H9 (cell line): ENCODE measurements around the gene SEMA4D. TPM values are rescaled to one million over a fixed set of nuclear protein-coding genes. Genes with fewer than 3 reads are reported as not detected.

ENCODE experiments used
- DNase-seq: peaks from one replicate; pipeline ENCODE4 v3.0.0-alpha.2; 2017
- H2AFZ ChIP-seq: one replicate; pipeline ENCODE4 v1.6.1; 2013; ENCODE audit warnings: mild to moderate bottlenecking, low read length, control low read depth, moderate library complexity
- H2AK5ac ChIP-seq: 2 replicates; pipeline ENCODE4 v1.6.1; 2013; ENCODE audit warnings: low read length, control low read depth, mixed read lengths; ENCODE audit not compliant: insufficient read length
- H2BK120ac ChIP-seq: one replicate; pipeline ENCODE4 v1.6.1; 2013; ENCODE audit warnings: low read depth, mild to moderate bottlenecking, low read length, control low read depth, inconsistent platforms; ENCODE audit not compliant: poor library complexity, severe bottlenecking
- H2BK12ac ChIP-seq: 2 replicates; pipeline ENCODE4 v1.6.1; 2013; ENCODE audit warnings: low read length, control low read depth, mixed read lengths, low read depth; ENCODE audit not compliant: insufficient read length
- H2BK15ac ChIP-seq: 2 replicates; pipeline ENCODE4 v1.6.1; 2013; ENCODE audit warnings: low read depth, low read length, control low read depth
- H2BK20ac ChIP-seq: one replicate; pipeline ENCODE4 v1.6.1; 2013; ENCODE audit warnings: low read depth, mild to moderate bottlenecking, low read length, control low read depth, inconsistent platforms; ENCODE audit not compliant: poor library complexity, severe bottlenecking
- H2BK5ac ChIP-seq: 2 replicates; pipeline ENCODE4 v1.6.1; 2013; ENCODE audit warnings: low read length, control low read depth, mixed read lengths; ENCODE audit not compliant: insufficient read length
- H3K14ac ChIP-seq: 2 replicates; pipeline ENCODE4 v1.6.1; 2013; ENCODE audit warnings: low read length, control low read depth; ENCODE audit not compliant: insufficient read depth
- H3K18ac ChIP-seq: 2 replicates; pipeline ENCODE4 v1.6.1; 2013; ENCODE audit warnings: low read depth, mild to moderate bottlenecking, mixed read lengths, low read length, control low read depth; ENCODE audit not compliant: insufficient read length
- H3K23ac ChIP-seq: 2 replicates; pipeline ENCODE4 v1.6.1; 2013; ENCODE audit warnings: low read length, control low read depth, mixed read lengths, low read depth; ENCODE audit not compliant: insufficient read length
- H3K23me2 ChIP-seq: 2 replicates; pipeline ENCODE4 v1.6.1; 2013; ENCODE audit warnings: low read depth, mild to moderate bottlenecking, mixed read lengths, low read length, control low read depth; ENCODE audit not compliant: insufficient read length, poor library complexity, severe bottlenecking
- H3K27ac ChIP-seq: 2 replicates; pipeline ENCODE4 v1.5.1; 2013; ENCODE audit warnings: low read length, control low read depth, mixed read lengths, low read depth; ENCODE audit not compliant: insufficient read length
- H3K27me3 ChIP-seq: 2 replicates; pipeline ENCODE4 v1.6.1; 2013; ENCODE audit warnings: low read length, control low read depth, inconsistent platforms; ENCODE audit not compliant: insufficient read depth
- H3K4ac ChIP-seq: 2 replicates; pipeline ENCODE4 v1.6.1; 2013; ENCODE audit warnings: low read depth, mild to moderate bottlenecking, control low read depth, inconsistent platforms, low read length, moderate library complexity
- H3K4me1 ChIP-seq: 2 replicates; pipeline ENCODE4 v1.6.1; 2013; ENCODE audit warnings: low read length, control low read depth, inconsistent platforms; ENCODE audit not compliant: insufficient read depth
- H3K4me2 ChIP-seq: 2 replicates; pipeline ENCODE4 v1.6.1; 2013; ENCODE audit warnings: low read length, control low read depth, mixed read lengths; ENCODE audit not compliant: insufficient read length, insufficient read depth
- H3K56ac ChIP-seq: 2 replicates; pipeline ENCODE4 v1.6.1; 2013; ENCODE audit warnings: low read depth, mild to moderate bottlenecking, mixed read lengths, low read length, control low read depth; ENCODE audit not compliant: insufficient read length
- H3K79me1 ChIP-seq: 2 replicates; pipeline ENCODE4 v1.6.1; 2013; ENCODE audit warnings: low read depth, mild to moderate bottlenecking, moderate library complexity, low read length, control low read depth, inconsistent platforms; ENCODE audit not compliant: insufficient read depth, poor library complexity, severe bottlenecking
- H3K79me2 ChIP-seq: 2 replicates; pipeline ENCODE4 v1.6.1; 2013; ENCODE audit warnings: low read length, control low read depth, inconsistent platforms; ENCODE audit not compliant: insufficient read depth
- H3K9ac ChIP-seq: 2 replicates; pipeline ENCODE4 v1.6.1; 2013; ENCODE audit warnings: low read length, control low read depth, mixed read lengths; ENCODE audit not compliant: insufficient read length; ENCODE audit errors: extremely low read depth
- H3K9me3 ChIP-seq: one replicate; pipeline ENCODE4 v1.6.1; 2013; ENCODE audit warnings: low read depth, low read length, inconsistent platforms; ENCODE audit not compliant: control insufficient read depth
- H3T11ph ChIP-seq: one replicate; pipeline ENCODE4 v1.6.1; 2013; ENCODE audit warnings: mild to moderate bottlenecking, low read length, control low read depth, inconsistent platforms
- H4K20me1 ChIP-seq: one replicate; pipeline ENCODE4 v1.6.1; 2013; ENCODE audit not compliant: control insufficient read depth, insufficient read length, insufficient read depth
- H4K5ac ChIP-seq: 2 replicates; pipeline ENCODE4 v1.6.1; 2013; ENCODE audit warnings: low read depth, mild to moderate bottlenecking, mixed read lengths, low read length, control low read depth; ENCODE audit not compliant: insufficient read length
- H4K8ac ChIP-seq: replicated peaks from 2 replicates; pipeline ENCODE4 v1.6.1; 2013; ENCODE audit warnings: low read length, control low read depth, mixed read lengths, low read depth; ENCODE audit not compliant: insufficient read length
- H4K91ac ChIP-seq: 2 replicates; pipeline ENCODE4 v1.6.1; 2013; ENCODE audit warnings: low read depth, mild to moderate bottlenecking, moderate library complexity, mixed read lengths, low read length, control low read depth; ENCODE audit not compliant: insufficient read length
- H3K27ac Mint-ChIP-seq, 3 experiments: 2 replicates in 2 of 3; 3 replicates in 1 of 3; pipeline ENCODE4 v1.8.0; 2020 to 2021; ENCODE audit warnings: mixed read lengths in 3 of 3, mild to moderate bottlenecking in 1 of 3, moderate library complexity in 1 of 3
- H3K27me3 Mint-ChIP-seq: 2 replicates; pipeline ENCODE4 v1.8.0; 2021; ENCODE audit warnings: low read depth, mild to moderate bottlenecking, moderate library complexity, mixed read lengths
- H3K36me3 Mint-ChIP-seq, 3 experiments: 2 replicates in 2 of 3; 3 replicates in 1 of 3; pipeline ENCODE4 v1.8.0; 2020 to 2021; ENCODE audit warnings: low read depth in 3 of 3, mixed read lengths in 3 of 3; ENCODE audit not compliant: insufficient read depth in 1 of 3
- H3K4me1 Mint-ChIP-seq, 2 experiments: 2 replicates each; pipeline ENCODE4 v1.8.0; 2020; ENCODE audit warnings: mixed read lengths in 2 of 2
- H3K4me3 Mint-ChIP-seq, 2 experiments: 2 replicates in 1 of 2; 3 replicates in 1 of 2; pipeline ENCODE4 v1.8.0; 2020 to 2021; ENCODE audit warnings: mild to moderate bottlenecking in 2 of 2, mixed read lengths in 2 of 2, moderate library complexity in 1 of 2
- H3K9me3 Mint-ChIP-seq, 2 experiments: 2 replicates in 1 of 2; 3 replicates in 1 of 2; pipeline ENCODE4 v1.8.0; 2020; ENCODE audit warnings: mild to moderate bottlenecking in 2 of 2, mixed read lengths in 2 of 2, moderate library complexity in 1 of 2
- WGBS: extraction: QIAGEN DNeasy Blood & Tissue Kit; methylation state at CpG from one replicate; pipeline ENCODE4 v1.1.7; 2013; ENCODE audit warnings: missing lambda C conversion rate, low lambda C conversion rate, mixed read lengths; ENCODE audit not compliant: insufficient read length; ENCODE audit errors: extremely low coverage; 5-methylcytosine and 5-hydroxymethylcytosine counted together
- total RNA-seq: library from RNA; stranded (reverse); gene quantifications from 2 replicates; pipeline ENCODE4 v1.2.1, GENCODE V29; 2021
- TF ChIP-seq, protein P1 (sequence below): fragments of 200-600 bp; sonication (generic); conservative IDR thresholded peaks from 3 replicates; pipeline ENCODE4 v1.8.0; 2021; ENCODE audit warnings: antibody characterized with exemption, mild to moderate bottlenecking

Gene SEMA4D
- total RNA-seq, 1 experiment from 2014 or later = 47.2 TPM

DNA sequence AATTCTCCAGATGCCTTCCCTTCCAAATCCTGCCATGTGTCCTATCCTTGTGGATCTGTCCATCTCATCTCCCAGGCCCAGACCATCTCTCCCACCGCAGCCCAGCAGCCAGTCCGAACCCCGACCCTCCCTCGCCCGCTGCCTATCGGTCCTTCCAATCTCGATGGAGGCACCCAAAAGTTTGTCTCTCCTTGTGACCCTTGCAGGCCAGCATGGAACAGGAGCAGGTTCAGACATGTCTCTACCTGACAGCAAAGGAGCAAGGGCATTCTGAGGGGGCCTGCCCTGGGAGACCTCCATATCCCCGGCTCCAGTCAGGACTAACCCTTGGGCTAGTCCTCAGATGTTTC is 51.0 kb downstream of the SEMA4D start:
- H2BK20ac ChIP-seq = no peak overlapping the region
- H2BK15ac ChIP-seq = no peak overlapping the region
- no peak overlapping the region; the same call in 1 of the 2 replicates for H3K14ac ChIP-seq
- whole genome bisulfite sequencing = no CpG with 5 or more reads among the region's 8 CpGs
- no peak overlapping the region for H3K4me2 ChIP-seq
- Mint-ChIP-seq H3K27ac (peak overlapping the region; percentile 74 to 98 (median 89); a peak in 6 of 7 replicates), H3K4me3 (no peak overlapping the region), H3K4me1 (peaks cover 21 to 24% of the 10 kb centered on the region in 2 experiments), H3K36me3 (peaks cover 8 to 23% (median 13%) of the 10 kb centered on the region in 3 experiments; a peak in 6 of 7 replicates), H3K27me3 (no peaks in the 10 kb centered on the region), H3K9me3 (no peaks in the 10 kb centered on the region)
- H3K4ac ChIP-seq = no peak overlapping the region
- no peak overlapping the region for H3K56ac ChIP-seq
- peaks cover 5% of the 10 kb centered on the region; the same call in 1 of the 2 replicates for H3K79me2 ChIP-seq
- no peak overlapping the region for H3K23ac ChIP-seq
- no peak for DNase-seq
- no peak overlapping the region for H3T11ph ChIP-seq
- H4K20me1 ChIP-seq = no peaks in the 10 kb centered on the region
- H2AK5ac ChIP-seq = no peak overlapping the region
- no peaks in the 10 kb centered on the region for H3K79me1 ChIP-seq
- H2AFZ ChIP-seq = no peak overlapping the region
- no peak overlapping the region for H3K27ac ChIP-seq
- no peaks in the 10 kb centered on the region for H3K23me2 ChIP-seq
- H4K91ac ChIP-seq = no peak overlapping the region
- H2BK12ac ChIP-seq = no peak overlapping the region
- no peak overlapping the region for H3K9ac ChIP-seq
- H3K9me3 ChIP-seq = no peaks in the 10 kb centered on the region
- no peaks in the 10 kb centered on the region for H3K4me1 ChIP-seq
- H2BK120ac ChIP-seq = no peak overlapping the region
- H3K18ac ChIP-seq = no peak overlapping the region
- no peaks in the 10 kb centered on the region for H3K27me3 ChIP-seq
- H4K8ac ChIP-seq = no peak overlapping the region
- H2BK5ac ChIP-seq = no peak overlapping the region
- no peak overlapping the region for H4K5ac ChIP-seq
- TF ChIP-seq, protein P1, sequence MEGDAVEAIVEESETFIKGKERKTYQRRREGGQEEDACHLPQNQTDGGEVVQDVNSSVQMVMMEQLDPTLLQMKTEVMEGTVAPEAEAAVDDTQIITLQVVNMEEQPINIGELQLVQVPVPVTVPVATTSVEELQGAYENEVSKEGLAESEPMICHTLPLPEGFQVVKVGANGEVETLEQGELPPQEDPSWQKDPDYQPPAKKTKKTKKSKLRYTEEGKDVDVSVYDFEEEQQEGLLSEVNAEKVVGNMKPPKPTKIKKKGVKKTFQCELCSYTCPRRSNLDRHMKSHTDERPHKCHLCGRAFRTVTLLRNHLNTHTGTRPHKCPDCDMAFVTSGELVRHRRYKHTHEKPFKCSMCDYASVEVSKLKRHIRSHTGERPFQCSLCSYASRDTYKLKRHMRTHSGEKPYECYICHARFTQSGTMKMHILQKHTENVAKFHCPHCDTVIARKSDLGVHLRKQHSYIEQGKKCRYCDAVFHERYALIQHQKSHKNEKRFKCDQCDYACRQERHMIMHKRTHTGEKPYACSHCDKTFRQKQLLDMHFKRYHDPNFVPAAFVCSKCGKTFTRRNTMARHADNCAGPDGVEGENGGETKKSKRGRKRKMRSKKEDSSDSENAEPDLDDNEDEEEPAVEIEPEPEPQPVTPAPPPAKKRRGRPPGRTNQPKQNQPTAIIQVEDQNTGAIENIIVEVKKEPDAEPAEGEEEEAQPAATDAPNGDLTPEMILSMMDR = no peak
